Astrocyte (in vitro differentiated cells and primary cell): Measurements from ENCODE around the gene RC3H2. TPM values are rescaled to one million over a fixed set of nuclear protein-coding genes. Genes with fewer than 3 reads are reported as not detected.

ENCODE experiments used
- DNase-seq: peaks from one replicate; pipeline ENCODE4 v3.0.0-alpha.2; 2010; ENCODE audit warnings: low read depth
- FAIRE-seq: peaks from 2 replicates; lab custom pipeline; 2011; peaks lifted over from hg19 to GRCh38; lab: Jason Lieb, UNC
- H2AFZ ChIP-seq: 2 replicates; pipeline ENCODE4 v1.6.0; 2012; ENCODE audit warnings: low read depth, low read length, inconsistent platforms
- H3K27ac ChIP-seq: 2 replicates; pipeline ENCODE4 v1.5.1; 2011; ENCODE audit warnings: low read depth, low read length, inconsistent platforms
- H3K27me3 ChIP-seq: 2 replicates; pipeline ENCODE4 v1.6.0; 2011; ENCODE audit warnings: low read length, inconsistent platforms; ENCODE audit not compliant: insufficient read depth
- H3K36me3 ChIP-seq: 2 replicates; pipeline ENCODE4 v1.5.1; 2011; ENCODE audit warnings: low read length, inconsistent platforms; ENCODE audit not compliant: insufficient read depth
- H3K4me1 ChIP-seq: 2 replicates; pipeline ENCODE4 v1.5.1; 2011; ENCODE audit warnings: low read length, inconsistent platforms; ENCODE audit not compliant: insufficient read depth
- H3K4me2 ChIP-seq: 2 replicates; pipeline ENCODE4 v1.6.0; 2012; ENCODE audit warnings: low read length, inconsistent platforms
- H3K4me3 ChIP-seq: 2 replicates; pipeline ENCODE4 v1.5.1; 2011; ENCODE audit warnings: low read depth, mild to moderate bottlenecking, low read length, inconsistent platforms; ENCODE audit not compliant: insufficient read depth
- H3K79me2 ChIP-seq: 2 replicates; pipeline ENCODE4 v1.6.0; 2012; ENCODE audit warnings: mild to moderate bottlenecking, low read length, inconsistent platforms; ENCODE audit not compliant: insufficient read depth
- H3K9ac ChIP-seq: 2 replicates; pipeline ENCODE4 v1.6.0; 2012; ENCODE audit warnings: mild to moderate bottlenecking, low read length, inconsistent platforms
- H3K9me3 ChIP-seq: 2 replicates; pipeline ENCODE4 v1.5.1; 2012; ENCODE audit warnings: low read depth, mild to moderate bottlenecking, low read length, inconsistent platforms; ENCODE audit not compliant: insufficient read depth
- H4K20me1 ChIP-seq: 2 replicates; pipeline ENCODE4 v1.6.0; 2012; ENCODE audit warnings: low read length, inconsistent platforms; ENCODE audit not compliant: insufficient read depth
- H3K27ac Mint-ChIP-seq: one replicate; pipeline ENCODE4 v1.8.0; 2021; ENCODE audit warnings: mild to moderate bottlenecking, mixed read lengths; ENCODE audit not compliant: unreplicated experiment
- H3K27me3 Mint-ChIP-seq: one replicate; pipeline ENCODE4 v1.8.0; 2021; ENCODE audit warnings: low read depth, mixed read lengths; ENCODE audit not compliant: unreplicated experiment
- H3K36me3 Mint-ChIP-seq: one replicate; pipeline ENCODE4 v1.8.0; 2021; ENCODE audit warnings: low read depth, mixed read lengths; ENCODE audit not compliant: unreplicated experiment
- H3K4me1 Mint-ChIP-seq: one replicate; pipeline ENCODE4 v1.8.0; 2021; ENCODE audit warnings: low read depth, mixed read lengths; ENCODE audit not compliant: unreplicated experiment
- H3K4me3 Mint-ChIP-seq: one replicate; pipeline ENCODE4 v1.8.0; 2021; ENCODE audit warnings: mild to moderate bottlenecking, moderate library complexity, mixed read lengths; ENCODE audit not compliant: unreplicated experiment
- H3K9me3 Mint-ChIP-seq: one replicate; pipeline ENCODE4 v1.8.0; 2021; ENCODE audit warnings: mild to moderate bottlenecking, mixed read lengths; ENCODE audit not compliant: unreplicated experiment
- CTCF ChIP-seq: IDR thresholded peaks from 2 replicates; pipeline ENCODE4 v1.5.1; 2011; ENCODE audit warnings: low read depth, mild to moderate bottlenecking, inconsistent platforms, low read length, moderate library complexity; ENCODE audit not compliant: insufficient read depth
- EZH2 ChIP-seq: IDR thresholded peaks from 2 replicates; pipeline ENCODE4 v1.6.1; 2012; ENCODE audit warnings: mild to moderate bottlenecking, low read length, inconsistent platforms; ENCODE audit not compliant: insufficient read depth
- total RNA-seq: library from RNA; stranded (reverse); gene quantifications from 2 replicates; pipeline ENCODE4 v1.2.1, GENCODE V29; 2021

RC3H2 gene
- total RNA-seq, 1 donor from 2014 or later: 69.0 TPM

- H3K4me1 Mint-ChIP-seq: peaks cover 11% of the 10 kb centered on the region
- no peaks in the 10 kb centered on the region for H3K27me3 ChIP-seq
- H3K27ac Mint-ChIP-seq: no peak overlapping the region
- no peak overlapping the region for H3K4me3 ChIP-seq
- peaks cover 4% of the 10 kb centered on the region for H3K36me3 ChIP-seq
- H3K4me2 ChIP-seq: no peak overlapping the region
- FAIRE-seq (no peak), DNase-seq (no peak)
- H3K27me3 Mint-ChIP-seq: no peaks in the 10 kb centered on the region
- H4K20me1 ChIP-seq: peaks cover 11% of the 10 kb centered on the region
- H3K9me3 ChIP-seq: no peaks in the 10 kb centered on the region
- H3K36me3 Mint-ChIP-seq: no peaks in the 10 kb centered on the region
- H2AFZ ChIP-seq: no peak overlapping the region
- peaks cover 62% of the 10 kb centered on the region for H3K79me2 ChIP-seq
- no peak overlapping the region for H3K4me3 Mint-ChIP-seq
- TF ChIP-seq CTCF (no peak), EZH2 (no peak)
- H3K4me1 ChIP-seq: no peaks in the 10 kb centered on the region
- H3K9me3 Mint-ChIP-seq: no peaks in the 10 kb centered on the region
- no peak overlapping the region for H3K9ac ChIP-seq
- H3K27ac ChIP-seq: no peak overlapping the region
Measured at GRCh38 chr9:122936464-122936863, 31.3 kb upstream of the RC3H2 start.

GRCh38 chr9:122931226-122932121 lies 26.3 kb upstream of the RC3H2 start, which contains the start of gene ZBTB26:
Gene ZBTB26 (minus strand): TSS chr9:122931512. CDS start chr9:122919934, 11,578 bp downstream.
- H3K4me2 ChIP-seq: peak within 1 kb of the TSS; percentile 90
- no peaks in the 10 kb centered on the region for H3K9me3 ChIP-seq
- peak within 1 kb of the TSS; percentile 92 for H3K9ac ChIP-seq
- no peaks in the 10 kb centered on the region for H3K27me3 Mint-ChIP-seq
- H3K79me2 ChIP-seq: peaks cover 89% of the 10 kb centered on the region
- H4K20me1 ChIP-seq: peaks cover 10% of the 10 kb centered on the region
- TF ChIP-seq EZH2 (no peak), CTCF (no peak)
- no peaks in the 10 kb centered on the region for H3K27me3 ChIP-seq
- H2AFZ ChIP-seq: peak within 1 kb of the TSS; percentile 86
- H3K4me1 ChIP-seq: peaks cover 6% of the 10 kb centered on the region
- peak within 1 kb of the TSS; percentile 97 for H3K4me3 ChIP-seq
- no peaks in the 10 kb centered on the region for H3K36me3 ChIP-seq
- no peaks in the 10 kb centered on the region for H3K9me3 Mint-ChIP-seq
- H3K4me1 Mint-ChIP-seq: peaks cover 3% of the 10 kb centered on the region
- FAIRE-seq (no peak), DNase-seq (peak; percentile 82)
- H3K27ac ChIP-seq: peak within 1 kb of the TSS; percentile 79
- H3K4me3 Mint-ChIP-seq: no peak within 1 kb of the TSS
- H3K36me3 Mint-ChIP-seq: no peaks in the 10 kb centered on the region
- H3K27ac Mint-ChIP-seq: peak within 1 kb of the TSS; percentile 84
